Astrocyte of the cerebellum (primary cell): ENCODE measurements around the gene RPGRIP1.
"Not testable (repeated sequence)": the region's sequence is repeated elsewhere in the genome, so short reads cannot be mapped to it uniquely, and the experiment has no call there.

Source experiments
- DNase-seq: peaks from one replicate; pipeline ENCODE4 v3.0.0-alpha.2; 2011; ENCODE audit warnings: low read depth
- H3K4me3 ChIP-seq: 2 replicates; pipeline ENCODE4 v1.5.1; 2011; ENCODE audit warnings: mild to moderate bottlenecking, low read depth, low read length, moderate library complexity
- CTCF ChIP-seq: IDR thresholded peaks from 2 replicates; pipeline ENCODE4 v1.5.1; 2012; ENCODE audit warnings: low read length, low read depth, moderate library complexity, mild to moderate bottlenecking; ENCODE audit errors: missing control alignments
- in situ Hi-C: cut with HindIII; loops from 2 replicates; pipeline ENCODE4 v1.10.0; 2017; ENCODE audit warnings: low sequenced_read_pairs

Gene RPGRIP1

GRCh38 chr14:21264025-21264801, 15.7 kb upstream of the RPGRIP1 start:
- in situ Hi-C loops: no loop called here

DNA sequence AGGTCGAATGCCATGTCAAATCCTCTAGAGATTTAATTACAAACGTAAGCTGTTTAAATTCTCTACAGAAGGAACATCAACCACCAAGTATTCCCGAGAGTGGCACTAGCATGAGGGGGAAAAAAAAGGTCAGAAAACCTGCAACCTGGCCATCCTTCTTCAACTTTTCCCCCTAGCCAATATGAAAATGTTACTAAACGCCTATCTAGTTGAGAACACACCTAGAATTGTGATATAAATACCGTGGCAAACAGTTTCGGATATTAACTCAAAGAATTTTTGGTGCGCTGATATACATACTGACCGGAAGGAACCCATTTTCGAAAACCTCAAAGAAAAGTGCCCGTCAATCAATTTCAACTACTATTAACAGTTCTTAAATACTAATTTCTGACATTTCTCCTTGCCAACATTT, 12.4 kb upstream of the RPGRIP1 start:
- H3K4me3 ChIP-seq: peak overlapping the region; percentile 77
- no peak for DNase-seq
- TF ChIP-seq CTCF: no peak
- in situ Hi-C loops: no loop called here

More at GRCh38 chr14:21264025-21264801, 15.7 kb upstream of the RPGRIP1 start:
- peak; percentile 76 for DNase-seq
- H3K4me3 ChIP-seq: peak overlapping the region; percentile 18
- no peak for TF ChIP-seq CTCF

DNA sequence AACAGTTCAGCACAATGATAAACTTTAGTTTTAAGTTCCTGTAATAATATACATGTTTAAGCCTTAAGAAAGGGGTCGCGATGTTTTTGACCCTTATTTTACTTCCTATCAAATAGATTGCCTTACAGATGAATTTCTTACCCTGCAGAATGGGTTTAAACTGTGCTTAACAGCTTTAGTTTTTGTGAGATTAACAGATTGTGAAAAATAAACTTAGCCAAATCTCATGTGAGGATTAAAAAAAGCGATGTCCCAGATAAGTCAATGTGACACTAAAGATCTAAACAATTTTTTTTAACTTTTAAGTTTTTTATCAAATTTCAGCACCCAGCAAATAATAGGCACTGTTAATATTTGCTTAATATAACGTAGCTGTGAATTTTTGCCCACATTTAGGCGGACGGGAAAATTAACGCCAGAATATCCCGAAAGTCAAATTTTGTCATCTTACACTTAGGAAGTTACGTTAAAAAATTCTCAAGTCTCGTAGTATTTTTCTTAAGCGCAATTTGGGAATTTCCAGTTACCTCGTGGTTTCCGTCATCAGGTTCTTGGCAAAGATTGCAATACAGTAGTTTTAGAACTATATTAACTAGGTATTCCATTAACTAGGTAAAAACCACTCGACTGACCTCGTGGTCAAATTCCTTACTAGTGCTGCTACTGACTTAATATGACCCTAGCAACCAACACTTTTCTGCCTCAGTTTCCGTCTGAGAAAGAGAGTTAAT, 11.8 kb upstream of the RPGRIP1 start:
- no peak for DNase-seq
- in situ Hi-C loops: no loop called here
- H3K4me3 ChIP-seq: peak overlapping the region; percentile 77
- no peak for TF ChIP-seq CTCF

GRCh38 chr14:21268617-21269251, 11.1 kb upstream of the RPGRIP1 start:
- in situ Hi-C loops: no loop called here
- H3K4me3 ChIP-seq: peak overlapping the region; percentile 77
- no peak for TF ChIP-seq CTCF
- peak; percentile 50 for DNase-seq

GRCh38 chr14:21269252-21270046, 10.4 kb upstream of the RPGRIP1 start, which contains the start of gene HNRNPC:
TSS of gene HNRNPC (minus strand) at chr14:21269442. CDS start at chr14:21234193, 35,249 bp downstream.
- TF ChIP-seq CTCF: no peak
- peak; percentile 100 for DNase-seq
- in situ Hi-C loops: no loop called here
- H3K4me3 ChIP-seq: peak within 1 kb of the TSS; percentile 77

GRCh38 chr14:21272661-21273060, 7.2 kb upstream of the RPGRIP1 start:
- in situ Hi-C loops, H3K4me3 ChIP-seq, DNase-seq: not testable (repeated sequence)
